NCI-H345 treated with DMSO at 0.1 percent for 48 hours (cell line): ENCODE measurements around the gene LRG1.
"Not testable (repeated sequence)": the region's sequence is repeated elsewhere in the genome, so short reads cannot be mapped to it uniquely, and the experiment has no call there.

Experiments
- DNase-seq: peaks from one replicate; lab custom pipeline; 2025; ENCODE audit not compliant: unreplicated experiment; lab: John Stamatoyannopoulos, UW

LRG1 gene

GRCh38 chr19:4576016-4576933, 36.4 kb upstream of the LRG1 start:
- no peak for DNase-seq

GRCh38 chr19:4575267-4576015, 35.6 kb upstream of the LRG1 start:
- DNase-seq, result no peak

GRCh38 chr19:4573682-4574081, 33.8 kb upstream of the LRG1 start:
- no peak for DNase-seq

- DNase-seq, result no peak
Observed at GRCh38 chr19:4571305-4571917, 31.6 kb upstream of the LRG1 start.

GRCh38 chr19:4570916-4571304, 31.1 kb upstream of the LRG1 start:
- DNase-seq, result no peak

GRCh38 chr19:4570402-4570801, 30.6 kb upstream of the LRG1 start:
- no peak for DNase-seq

- no peak for DNase-seq
Observed at GRCh38 chr19:4568886-4569285, 29.1 kb upstream of the LRG1 start.

- no peak for DNase-seq
Observed at GRCh38 chr19:4567584-4568071, 27.8 kb upstream of the LRG1 start.

- DNase-seq, result no peak
Observed at GRCh38 chr19:4566402-4567051, 26.7 kb upstream of the LRG1 start.

- DNase-seq, result not testable (repeated sequence)
Observed at GRCh38 chr19:4563562-4563961, 23.7 kb upstream of the LRG1 start.

GRCh38 chr19:4562085-4562484, 22.2 kb upstream of the LRG1 start:
- DNase-seq, result not testable (repeated sequence)

- no peak for DNase-seq
Observed at GRCh38 chr19:4559569-4559968, 19.7 kb upstream of the LRG1 start, which contains the start of gene SEMA6B. SEMA6B (minus strand) TSS chr19:4559684; CDS start chr19:4558457, 1,227 bp downstream.

- DNase-seq, result no peak
Observed at GRCh38 chr19:4557971-4558941, 18.4 kb upstream of the LRG1 start.

- no peak for DNase-seq
Observed at GRCh38 chr19:4557144-4557970, 17.5 kb upstream of the LRG1 start.

- no peak for DNase-seq
Observed at GRCh38 chr19:4556597-4557127, 16.8 kb upstream of the LRG1 start.

GRCh38 chr19:4555657-4556561, 16.1 kb upstream of the LRG1 start:
- DNase-seq, result no peak

- no peak for DNase-seq
Observed at GRCh38 chr19:4554717-4555116, 14.9 kb upstream of the LRG1 start.

- DNase-seq, result no peak
Observed at GRCh38 chr19:4553775-4554174, 13.9 kb upstream of the LRG1 start.
